UCSD-AML1 (cell line): ENCODE results near the gene CUX1.

Experiments
- DNase-seq: peaks from one replicate; lab custom pipeline; 2025; ENCODE audit not compliant: unreplicated experiment; lab: John Stamatoyannopoulos, UW

CUX1 gene

GRCh38 chr7:102064361-102065025, 247.1 kb downstream of the CUX1 start:
- peak; percentile 55 for DNase-seq

GRCh38 chr7:102065226-102065625, 247.8 kb downstream of the CUX1 start:
- DNase-seq = no peak

GRCh38 chr7:102066476-102066875, 249.1 kb downstream of the CUX1 start:
- DNase-seq = no peak

- DNase-seq = no peak
Observed at GRCh38 chr7:102068846-102069245, 251.4 kb downstream of the CUX1 start.

GRCh38 chr7:102069931-102070629, 252.7 kb downstream of the CUX1 start:
- no peak for DNase-seq

GRCh38 chr7:102072003-102072402, 254.6 kb downstream of the CUX1 start:
- DNase-seq = no peak

- no peak for DNase-seq
Observed at GRCh38 chr7:102072636-102073209, 255.3 kb downstream of the CUX1 start.

- DNase-seq = no peak
Observed at GRCh38 chr7:102073931-102074880, 256.8 kb downstream of the CUX1 start.

GRCh38 chr7:102075126-102075525, 257.7 kb downstream of the CUX1 start:
- no peak for DNase-seq

- no peak for DNase-seq
Observed at GRCh38 chr7:102075553-102076135, 258.2 kb downstream of the CUX1 start.

- DNase-seq = no peak
Observed at GRCh38 chr7:102077081-102077480, 259.7 kb downstream of the CUX1 start.

- no peak for DNase-seq
Observed at GRCh38 chr7:102079140-102080018, 262.0 kb downstream of the CUX1 start.

- DNase-seq = no peak
Observed at GRCh38 chr7:102080019-102080433, 262.6 kb downstream of the CUX1 start.

- DNase-seq = peak; percentile 26
Observed at GRCh38 chr7:102080434-102081243, 263.2 kb downstream of the CUX1 start.

GRCh38 chr7:102081244-102081627, 263.8 kb downstream of the CUX1 start:
- no peak for DNase-seq

GRCh38 chr7:102082693-102083368, 265.4 kb downstream of the CUX1 start:
- no peak for DNase-seq

- DNase-seq = no peak
Observed at GRCh38 chr7:102085218-102085772, 267.9 kb downstream of the CUX1 start.
